HUES64 (cell line): ENCODE data around the gene PLCB1.

ENCODE experiments used
- H3K27ac ChIP-seq: 2 replicates; pipeline ENCODE4 v1.7.0; 2013; ENCODE audit warnings: low read depth, low read length, inconsistent platforms
- H3K27me3 ChIP-seq: 2 replicates; pipeline ENCODE4 v1.6.1; 2013; ENCODE audit warnings: mild to moderate bottlenecking, low read length; ENCODE audit not compliant: insufficient read depth
- H3K36me3 ChIP-seq: 2 replicates; pipeline ENCODE4 v1.6.1; 2013; ENCODE audit warnings: mild to moderate bottlenecking, low read length; ENCODE audit not compliant: insufficient read depth
- H3K4me1 ChIP-seq: 2 replicates; pipeline ENCODE4 v1.6.1; 2013; ENCODE audit warnings: mild to moderate bottlenecking, low read length, moderate library complexity; ENCODE audit not compliant: insufficient read depth
- H3K4me3 ChIP-seq: 2 replicates; pipeline ENCODE4 v1.5.1; 2013; ENCODE audit warnings: mild to moderate bottlenecking, low read length, moderate library complexity
- H3K9ac ChIP-seq: 2 replicates; pipeline ENCODE4 v1.6.1; 2013; ENCODE audit warnings: mild to moderate bottlenecking, low read depth, low read length
- H3K9me3 ChIP-seq: 2 replicates; pipeline ENCODE4 v1.6.1; 2013; ENCODE audit warnings: low read depth, low read length; ENCODE audit not compliant: insufficient read depth
- WGBS: fragments of 150-250, 120-280 bp; methylation state at CpG from one replicate; pipeline ENCODE4 v1.1.7; 2013; ENCODE audit warnings: missing lambda C conversion rate; 5-methylcytosine and 5-hydroxymethylcytosine counted together

PLCB1 gene

GRCh38 chr20:8648466-8648865, 516.4 kb downstream of the PLCB1 start:
- Histone ChIP-seq H3K27ac (no peak overlapping the region), H3K9me3 (no peaks in the 10 kb centered on the region), H3K4me3 (no peak overlapping the region), H3K4me1 (peaks cover 8% of the 10 kb centered on the region; the same call in 1 of the 2 replicates), H3K9ac (no peak overlapping the region), H3K27me3 (no peaks in the 10 kb centered on the region), H3K36me3 (peaks cover 31% of the 10 kb centered on the region)
- 93% methylated on average over 2 of the region's 2 CpGs for WGBS

- H3K9me3 ChIP-seq, result no peaks in the 10 kb centered on the region
- H3K27me3 ChIP-seq, result no peaks in the 10 kb centered on the region
- peaks cover 23% of the 10 kb centered on the region for H3K36me3 ChIP-seq
- 98% methylated on average over 3 of the region's 3 CpGs for WGBS
- no peak overlapping the region for H3K9ac ChIP-seq
- H3K4me1 ChIP-seq, result no peaks in the 10 kb centered on the region
- H3K4me3 ChIP-seq, result no peak overlapping the region
- no peak overlapping the region for H3K27ac ChIP-seq
These were observed 520.3 kb downstream of the PLCB1 start for GRCh38 chr20:8652396-8652795.

- Histone ChIP-seq H3K4me3 (no peak overlapping the region), H3K4me1 (no peaks in the 10 kb centered on the region), H3K9ac (no peak overlapping the region), H3K36me3 (peaks cover 14% of the 10 kb centered on the region), H3K9me3 (no peaks in the 10 kb centered on the region), H3K27me3 (no peaks in the 10 kb centered on the region), H3K27ac (no peak overlapping the region)
- WGBS, result 98% methylated on average over 2 of the region's 2 CpGs
These were observed 522.4 kb downstream of the PLCB1 start for GRCh38 chr20:8654486-8654885.

- no peaks in the 10 kb centered on the region for H3K9me3 ChIP-seq
- H3K36me3 ChIP-seq, result no peaks in the 10 kb centered on the region
- H3K27ac ChIP-seq, result no peak overlapping the region
- 92% methylated on average over 1 of the region's 1 CpG for WGBS
- no peaks in the 10 kb centered on the region for H3K27me3 ChIP-seq
- H3K4me1 ChIP-seq, result no peaks in the 10 kb centered on the region
- no peak overlapping the region for H3K9ac ChIP-seq
- H3K4me3 ChIP-seq, result no peak overlapping the region
These were observed 524.3 kb downstream of the PLCB1 start for GRCh38 chr20:8656335-8656734.

GRCh38 chr20:8657664-8658063, 525.6 kb downstream of the PLCB1 start:
- no peak overlapping the region for H3K4me3 ChIP-seq
- no peaks in the 10 kb centered on the region for H3K27me3 ChIP-seq
- H3K36me3 ChIP-seq, result no peaks in the 10 kb centered on the region
- H3K4me1 ChIP-seq, result no peaks in the 10 kb centered on the region
- no peak overlapping the region for H3K9ac ChIP-seq
- H3K27ac ChIP-seq, result no peak overlapping the region
- H3K9me3 ChIP-seq, result no peaks in the 10 kb centered on the region

- no peak overlapping the region for H3K27ac ChIP-seq
- no peaks in the 10 kb centered on the region for H3K9me3 ChIP-seq
- no peaks in the 10 kb centered on the region for H3K27me3 ChIP-seq
- 94% methylated on average over 2 of the region's 3 CpGs for WGBS
- H3K4me3 ChIP-seq, result no peak overlapping the region
- no peaks in the 10 kb centered on the region for H3K4me1 ChIP-seq
- H3K36me3 ChIP-seq, result no peaks in the 10 kb centered on the region
- no peak overlapping the region for H3K9ac ChIP-seq
These were observed 526.0 kb downstream of the PLCB1 start for GRCh38 chr20:8658103-8658502.

- H3K4me3 ChIP-seq, result no peak overlapping the region
- H3K9ac ChIP-seq, result no peak overlapping the region
- H3K36me3 ChIP-seq, result no peaks in the 10 kb centered on the region
- H3K27me3 ChIP-seq, result no peaks in the 10 kb centered on the region
- H3K9me3 ChIP-seq, result no peaks in the 10 kb centered on the region
- H3K27ac ChIP-seq, result no peak overlapping the region
- WGBS, result 80% methylated on average over 8 of the region's 8 CpGs
- H3K4me1 ChIP-seq, result no peaks in the 10 kb centered on the region
These were observed 529.3 kb downstream of the PLCB1 start for GRCh38 chr20:8661229-8661952.

GRCh38 chr20:8662433-8662954, 530.4 kb downstream of the PLCB1 start:
- no peaks in the 10 kb centered on the region for H3K9me3 ChIP-seq
- H3K4me3 ChIP-seq, result no peak overlapping the region
- no peak overlapping the region for H3K27ac ChIP-seq

GRCh38 chr20:8663424-8663823, 531.4 kb downstream of the PLCB1 start:
- Histone ChIP-seq H3K27me3 (no peaks in the 10 kb centered on the region), H3K9me3 (no peaks in the 10 kb centered on the region), H3K27ac (no peak overlapping the region), H3K36me3 (no peaks in the 10 kb centered on the region), H3K4me1 (no peaks in the 10 kb centered on the region), H3K9ac (no peak overlapping the region), H3K4me3 (no peak overlapping the region)
- WGBS, result 96% methylated on average over 1 of the region's 1 CpG

More at GRCh38 chr20:8662433-8662954, 530.4 kb downstream of the PLCB1 start:
- Histone ChIP-seq H3K9ac (no peak overlapping the region), H3K4me1 (no peaks in the 10 kb centered on the region), H3K27me3 (no peaks in the 10 kb centered on the region), H3K36me3 (no peaks in the 10 kb centered on the region)
- 88% methylated on average over 5 of the region's 5 CpGs for WGBS

- Histone ChIP-seq H3K9me3 (no peaks in the 10 kb centered on the region), H3K4me1 (no peaks in the 10 kb centered on the region), H3K27ac (no peak overlapping the region), H3K36me3 (no peaks in the 10 kb centered on the region), H3K9ac (no peak overlapping the region), H3K27me3 (no peaks in the 10 kb centered on the region), H3K4me3 (no peak overlapping the region)
- WGBS, result 87% methylated on average over 2 of the region's 4 CpGs
These were observed 532.7 kb downstream of the PLCB1 start for GRCh38 chr20:8664778-8665177.

GRCh38 chr20:8667306-8667705, 535.2 kb downstream of the PLCB1 start:
- Histone ChIP-seq H3K36me3 (no peaks in the 10 kb centered on the region), H3K27ac (no peak overlapping the region), H3K27me3 (no peaks in the 10 kb centered on the region), H3K4me3 (no peak overlapping the region), H3K9me3 (no peaks in the 10 kb centered on the region), H3K4me1 (peaks cover 6% of the 10 kb centered on the region; the same call in 1 of the 2 replicates), H3K9ac (no peak overlapping the region)
- 96% methylated on average over 3 of the region's 3 CpGs for whole genome bisulfite sequencing
